ENCODE results near the gene ZCWPW2. TPM values are rescaled to one million over a fixed set of nuclear protein-coding genes. Genes with fewer than 3 reads are reported as not detected.

ZCWPW2 gene
- total and polyA plus RNA-seq, 4 donors = 1.1 to 1.6 (median 1.1) TPM

DNA sequence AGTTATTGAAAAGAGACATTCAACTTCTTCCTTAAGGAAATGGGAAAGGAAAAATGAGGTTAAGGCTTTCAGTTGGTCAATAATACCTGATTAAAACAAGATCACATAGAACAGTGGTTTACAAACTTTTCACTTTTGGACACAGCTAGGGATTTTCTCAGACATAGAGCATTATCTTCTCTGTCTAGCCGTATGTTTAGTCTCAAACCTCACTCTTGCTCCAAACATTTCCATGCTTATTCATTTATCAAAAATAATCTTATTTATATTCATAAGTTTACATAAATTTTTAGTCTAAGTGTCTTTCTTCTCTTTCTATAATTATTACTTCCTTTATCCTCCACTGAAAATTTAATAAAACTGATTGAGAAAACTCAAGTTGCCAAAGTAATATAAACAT is 114.3 kb downstream of the ZCWPW2 start:
- H3K9me3 ChIP-seq (ENCODE audit: control insufficient read depth, low read length) = no peaks in the 10 kb centered on the region
- WGBS, 2 donors = 45 to 89% methylated on average over 1 of the region's 1 CpG
- intact Hi-C loops (cut with DNase I) = no loop called here
- H3K36me3 ChIP-seq (ENCODE audit: control insufficient read depth in 1 of 2, insufficient read depth in 2 of 2, low read length in 1 of 2) = no peaks in the 10 kb centered on the region
- no peak overlapping the region for H3K4me3 ChIP-seq (ENCODE audit: low read length in 2 of 2)
- no peak for ATAC-seq (ENCODE audit: low FRiP score)
- no peaks in the 10 kb centered on the region for H3K27me3 ChIP-seq (ENCODE audit: control insufficient read depth in 1 of 2, insufficient read depth in 2 of 2, low read length in 1 of 2)
- no peaks in the 10 kb centered on the region for H3K4me1 ChIP-seq (ENCODE audit: control insufficient read depth in 1 of 2, insufficient read depth in 2 of 2, low read length in 2 of 2)
- no peak for DNase-seq
- H3K27ac ChIP-seq (ENCODE audit: low read depth in 1 of 2, low read length in 2 of 2) = no peak overlapping the region

DNA sequence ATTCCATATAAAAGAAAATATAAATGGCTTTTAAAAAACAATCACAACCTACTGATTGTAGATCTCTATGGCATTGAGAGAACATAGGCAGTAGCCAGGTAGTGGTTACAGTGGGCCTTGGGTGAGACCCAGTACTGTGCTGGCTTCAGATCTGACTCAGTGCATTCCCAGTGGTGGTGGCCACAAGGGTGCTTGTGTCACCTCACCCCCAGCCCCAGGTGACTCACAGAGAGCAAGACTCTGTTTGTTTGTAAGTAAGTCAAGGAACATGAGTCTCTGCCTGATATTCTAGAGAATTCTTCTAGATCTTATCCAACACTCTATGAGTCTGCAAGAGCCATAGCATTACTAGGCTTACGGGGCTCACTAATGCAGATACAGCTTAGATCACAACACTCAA is 118.9 kb downstream of the ZCWPW2 start:
- ATAC-seq (ENCODE audit: low FRiP score) = no peak
- 96 to 100% methylated on average over 1 of the region's 1 CpG for WGBS, 2 donors
- no peak overlapping the region for H3K27ac ChIP-seq (ENCODE audit: low read depth in 1 of 2, low read length in 2 of 2)
- DNase-seq = no peak
- intact Hi-C loops (cut with DNase I) = no loop called here
- no peaks in the 10 kb centered on the region for H3K9me3 ChIP-seq (ENCODE audit: control insufficient read depth, low read length)
- H3K27me3 ChIP-seq (ENCODE audit: control insufficient read depth in 1 of 2, insufficient read depth in 2 of 2, low read length in 1 of 2) = no peaks in the 10 kb centered on the region
- no peaks in the 10 kb centered on the region for H3K36me3 ChIP-seq (ENCODE audit: control insufficient read depth in 1 of 2, insufficient read depth in 2 of 2, low read length in 1 of 2)
- no peaks in the 10 kb centered on the region for H3K4me1 ChIP-seq (ENCODE audit: control insufficient read depth in 1 of 2, insufficient read depth in 2 of 2, low read length in 2 of 2)
- H3K4me3 ChIP-seq (ENCODE audit: low read length in 2 of 2) = no peak overlapping the region

DNA sequence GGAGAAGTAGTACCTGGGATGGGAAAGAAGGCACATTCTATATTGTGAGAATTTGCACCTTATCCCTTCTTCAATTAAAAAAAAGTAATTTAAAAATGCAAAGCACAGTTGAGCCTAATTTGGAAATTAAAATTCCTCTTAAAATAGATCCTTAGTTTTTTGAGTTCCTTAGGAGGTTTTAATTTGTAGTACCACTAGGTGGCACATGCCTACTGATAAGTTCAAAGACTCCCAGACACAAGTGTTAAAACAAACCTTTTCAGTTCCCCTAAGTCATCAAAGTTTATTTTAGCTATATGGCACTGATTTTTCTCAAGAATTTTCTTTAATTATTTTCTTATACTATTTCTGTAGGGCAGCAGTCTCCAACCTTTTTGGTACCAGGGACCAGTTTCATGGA is 127.7 kb downstream of the ZCWPW2 start:
- H3K4me3 ChIP-seq (ENCODE audit: low read length in 2 of 2) = no peak overlapping the region
- H3K4me1 ChIP-seq (ENCODE audit: control insufficient read depth in 1 of 2, insufficient read depth in 2 of 2, low read length in 2 of 2) = no peaks in the 10 kb centered on the region
- H3K36me3 ChIP-seq (ENCODE audit: control insufficient read depth in 1 of 2, insufficient read depth in 2 of 2, low read length in 1 of 2) = no peaks in the 10 kb centered on the region
- DNase-seq = no peak
- H3K9me3 ChIP-seq (ENCODE audit: control insufficient read depth, low read length) = no peaks in the 10 kb centered on the region
- no peak overlapping the region for H3K27ac ChIP-seq (ENCODE audit: low read depth in 1 of 2, low read length in 2 of 2)
- H3K27me3 ChIP-seq (ENCODE audit: control insufficient read depth in 1 of 2, insufficient read depth in 2 of 2, low read length in 1 of 2) = no peaks in the 10 kb centered on the region
- intact Hi-C loops (cut with DNase I) = loop anchor here in 1 of 2 donors (5.0 kb wide), 1 partner anchor 251 kb away; no protein-coding TSS in a partner anchor
- no peak for ATAC-seq (ENCODE audit: low FRiP score)

DNA sequence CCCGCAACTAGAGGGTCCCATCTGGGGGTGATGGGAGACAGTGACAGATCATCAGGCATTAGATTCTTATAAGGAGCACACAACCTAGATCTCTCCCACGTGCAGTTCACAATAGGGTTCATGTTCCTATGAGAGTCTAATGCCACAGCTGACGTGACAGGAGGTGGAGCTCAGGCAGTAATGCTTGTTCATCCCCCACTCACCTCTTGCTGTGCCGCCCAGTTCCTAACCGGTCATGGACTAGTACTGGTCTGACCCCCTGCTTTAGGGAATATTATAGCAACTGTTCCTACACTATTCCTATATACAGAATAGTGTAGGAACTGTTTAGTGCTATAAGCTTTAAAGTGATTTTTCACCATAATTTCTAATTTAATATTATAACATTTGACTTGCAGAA is 128.2 kb downstream of the ZCWPW2 start:
- 69 to 75% methylated on average over 5 of the region's 5 CpGs for WGBS, 2 donors
- no peak for ATAC-seq (ENCODE audit: low FRiP score)

DNA sequence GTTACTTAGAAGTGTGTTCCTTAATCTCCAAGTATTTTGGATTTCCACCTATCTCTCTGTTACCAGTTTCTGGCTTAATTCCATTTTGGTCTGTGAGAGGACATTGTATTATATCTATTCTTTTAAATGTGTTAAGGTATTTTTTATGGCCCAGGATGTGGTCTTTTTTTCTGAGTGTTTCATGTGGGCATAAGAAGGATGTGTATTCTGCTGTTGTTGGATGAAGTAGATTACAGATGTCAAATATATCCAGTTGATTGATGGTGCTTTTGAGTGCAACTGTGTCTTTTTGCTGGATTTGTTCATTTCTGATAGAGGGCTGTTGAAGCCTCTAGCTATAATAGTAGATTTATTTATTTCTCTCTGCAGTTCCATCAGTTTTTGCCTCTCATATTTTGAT is 136.6 kb downstream of the ZCWPW2 start:
- H3K9me3 ChIP-seq (ENCODE audit: control insufficient read depth, low read length) = peaks cover 2% of the 10 kb centered on the region
- no peak for ATAC-seq (ENCODE audit: low FRiP score)
- no peaks in the 10 kb centered on the region for H3K4me1 ChIP-seq (ENCODE audit: control insufficient read depth in 1 of 2, insufficient read depth in 2 of 2, low read length in 2 of 2)
- no peak for DNase-seq
- H3K36me3 ChIP-seq (ENCODE audit: control insufficient read depth in 1 of 2, insufficient read depth in 2 of 2, low read length in 1 of 2) = no peaks in the 10 kb centered on the region
- H3K27me3 ChIP-seq (ENCODE audit: control insufficient read depth in 1 of 2, insufficient read depth in 2 of 2, low read length in 1 of 2) = no peaks in the 10 kb centered on the region
- H3K4me3 ChIP-seq (ENCODE audit: low read length in 2 of 2) = no peak overlapping the region
- no peak overlapping the region for H3K27ac ChIP-seq (ENCODE audit: low read depth in 1 of 2, low read length in 2 of 2)
- intact Hi-C loops (cut with DNase I) = no loop called here

More for the DNA sequence above, 128.2 kb downstream of the ZCWPW2 start:
- H3K27ac ChIP-seq (ENCODE audit: low read depth in 1 of 2, low read length in 2 of 2) = no peak overlapping the region
- H3K27me3 ChIP-seq (ENCODE audit: control insufficient read depth in 1 of 2, insufficient read depth in 2 of 2, low read length in 1 of 2) = no peaks in the 10 kb centered on the region
- DNase-seq = no peak
- intact Hi-C loops (cut with DNase I) = loop anchor here in 1 of 2 donors (5.0 kb wide), 1 partner anchor 251 kb away; no protein-coding TSS in a partner anchor
- no peak overlapping the region for H3K4me3 ChIP-seq (ENCODE audit: low read length in 2 of 2)
- no peaks in the 10 kb centered on the region for H3K4me1 ChIP-seq (ENCODE audit: control insufficient read depth in 1 of 2, insufficient read depth in 2 of 2, low read length in 2 of 2)
- no peaks in the 10 kb centered on the region for H3K9me3 ChIP-seq (ENCODE audit: control insufficient read depth, low read length)
- H3K36me3 ChIP-seq (ENCODE audit: control insufficient read depth in 1 of 2, insufficient read depth in 2 of 2, low read length in 1 of 2) = no peaks in the 10 kb centered on the region

DNA sequence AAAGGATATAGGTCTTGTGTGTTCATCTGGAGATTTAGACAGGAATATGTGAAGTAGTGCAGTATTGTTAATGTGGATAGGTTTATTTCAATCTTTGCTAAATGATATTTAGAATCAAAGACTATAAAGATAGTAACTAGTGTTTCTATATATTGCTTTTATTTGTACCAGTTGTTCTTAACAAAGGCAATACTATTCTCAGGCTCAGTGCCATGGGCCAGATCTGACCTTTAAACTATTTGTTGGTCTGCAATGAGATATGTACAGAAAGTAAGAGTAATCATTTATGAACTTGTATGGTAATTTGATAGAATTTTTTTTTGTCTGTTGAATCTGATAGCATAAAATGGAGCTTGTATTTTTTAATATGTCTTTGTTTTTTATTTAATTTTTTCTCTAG is 146.8 kb downstream of the ZCWPW2 start:
- no peak for ATAC-seq (ENCODE audit: low FRiP score)
- intact Hi-C loops (cut with DNase I) = no loop called here
- Histone ChIP-seq H3K36me3 (ENCODE audit: control insufficient read depth in 1 of 2, insufficient read depth in 2 of 2, low read length in 1 of 2) (no peaks in the 10 kb centered on the region), H3K27ac (ENCODE audit: low read depth in 1 of 2, low read length in 2 of 2) (no peak overlapping the region), H3K4me3 (ENCODE audit: low read length in 2 of 2) (no peak overlapping the region), H3K27me3 (ENCODE audit: control insufficient read depth in 1 of 2, insufficient read depth in 2 of 2, low read length in 1 of 2) (no peaks in the 10 kb centered on the region), H3K9me3 (ENCODE audit: control insufficient read depth, low read length) (no peaks in the 10 kb centered on the region), H3K4me1 (ENCODE audit: control insufficient read depth in 1 of 2, insufficient read depth in 2 of 2, low read length in 2 of 2) (no peaks in the 10 kb centered on the region)
- DNase-seq = no peak

DNA sequence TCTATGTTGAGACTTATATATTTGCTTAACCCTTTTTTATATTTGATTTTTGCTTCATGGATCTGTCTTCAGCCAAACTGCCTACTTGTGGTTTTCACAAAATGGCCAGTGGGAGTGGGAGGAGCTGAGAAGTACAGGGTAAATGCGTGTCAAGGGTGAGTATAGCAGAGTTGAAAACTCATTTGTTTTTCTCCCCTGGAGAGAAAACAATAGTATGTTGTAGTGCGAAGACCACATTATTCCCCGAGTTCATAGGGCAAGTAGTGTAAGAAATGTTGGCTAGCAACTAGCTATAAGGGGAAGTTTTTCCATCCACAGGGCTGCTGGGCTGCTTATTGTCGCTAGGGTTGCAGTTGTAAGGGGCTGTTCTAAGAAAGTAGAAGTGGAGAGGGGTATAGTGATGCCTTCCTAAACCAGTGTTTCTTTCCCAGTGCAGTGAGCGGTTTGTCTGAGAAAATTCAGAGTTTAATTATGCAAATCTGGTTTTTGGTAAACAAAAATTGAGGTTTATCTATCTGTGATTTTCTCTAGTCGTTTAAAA is 153.9 kb downstream of the ZCWPW2 start:
- ATAC-seq (ENCODE audit: low FRiP score) (no peak), DNase-seq (no peak)
- 87 to 91% methylated on average over 6 of the region's 6 CpGs for WGBS, 2 donors
- no peak overlapping the region for H3K27ac ChIP-seq (ENCODE audit: low read depth in 1 of 2, low read length in 2 of 2)
- no peaks in the 10 kb centered on the region for H3K27me3 ChIP-seq (ENCODE audit: control insufficient read depth in 1 of 2, insufficient read depth in 2 of 2, low read length in 1 of 2)
- no peak overlapping the region for H3K4me3 ChIP-seq (ENCODE audit: low read length in 2 of 2)
- no peaks in the 10 kb centered on the region for H3K9me3 ChIP-seq (ENCODE audit: control insufficient read depth, low read length)
- no peaks in the 10 kb centered on the region for H3K36me3 ChIP-seq (ENCODE audit: control insufficient read depth in 1 of 2, insufficient read depth in 2 of 2, low read length in 1 of 2)
- H3K4me1 ChIP-seq (ENCODE audit: control insufficient read depth in 1 of 2, insufficient read depth in 2 of 2, low read length in 2 of 2) = no peaks in the 10 kb centered on the region
- intact Hi-C loops (cut with DNase I) = no loop called here

DNA sequence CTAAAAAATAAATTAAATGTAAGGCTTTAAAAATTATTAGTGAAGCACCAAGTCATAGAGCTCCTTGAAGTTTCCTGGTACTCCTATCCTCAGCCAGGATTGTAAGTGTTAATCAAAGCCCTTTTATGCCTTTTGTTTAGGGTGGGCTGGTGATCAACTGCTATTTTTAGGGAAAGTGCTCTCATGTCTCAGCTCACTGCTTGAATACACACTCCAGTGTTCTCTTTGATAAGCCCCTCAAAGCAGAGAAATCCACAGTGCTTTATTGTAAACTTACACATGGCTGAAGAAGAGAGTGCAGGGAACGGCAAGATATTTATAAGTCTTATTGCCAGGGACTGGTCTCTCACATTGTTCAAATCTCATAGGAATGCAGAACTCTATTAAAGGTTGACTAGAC is 156.5 kb downstream of the ZCWPW2 start:
- H3K36me3 ChIP-seq (ENCODE audit: control insufficient read depth in 1 of 2, insufficient read depth in 2 of 2, low read length in 1 of 2) = no peaks in the 10 kb centered on the region
- intact Hi-C loops (cut with DNase I) = no loop called here
- H3K9me3 ChIP-seq (ENCODE audit: control insufficient read depth, low read length) = no peaks in the 10 kb centered on the region
- no peak overlapping the region for H3K27ac ChIP-seq (ENCODE audit: low read depth in 1 of 2, low read length in 2 of 2)
- H3K27me3 ChIP-seq (ENCODE audit: control insufficient read depth in 1 of 2, insufficient read depth in 2 of 2, low read length in 1 of 2) = no peaks in the 10 kb centered on the region
- 8 to 24% methylated on average over 1 of the region's 1 CpG for WGBS, 2 donors
- no peaks in the 10 kb centered on the region for H3K4me1 ChIP-seq (ENCODE audit: control insufficient read depth in 1 of 2, insufficient read depth in 2 of 2, low read length in 2 of 2)
- no peak overlapping the region for H3K4me3 ChIP-seq (ENCODE audit: low read length in 2 of 2)
- ATAC-seq (ENCODE audit: low FRiP score) (no peak), DNase-seq (no peak)

DNA sequence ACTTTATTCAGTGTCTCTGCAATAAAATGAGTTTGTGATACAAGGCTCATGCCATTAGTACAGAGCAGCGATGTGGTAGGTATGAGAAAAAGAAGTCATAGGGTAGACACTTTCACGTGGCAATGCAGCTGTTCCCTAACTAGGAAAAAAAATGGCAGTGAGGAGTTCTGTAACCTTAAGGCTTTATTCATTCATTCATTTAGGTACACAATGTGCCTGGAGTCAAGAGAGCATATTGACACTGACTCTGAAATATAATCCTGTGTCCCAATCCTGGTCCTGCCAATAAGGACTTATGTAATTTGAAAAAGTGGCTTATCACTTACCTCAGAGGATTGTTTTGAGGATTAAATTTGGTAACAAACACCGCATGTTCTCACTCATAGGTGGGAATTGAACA is 173.1 kb downstream of the ZCWPW2 start:
- Histone ChIP-seq H3K4me3 (ENCODE audit: low read length in 2 of 2) (no peak overlapping the region), H3K27ac (ENCODE audit: low read depth in 1 of 2, low read length in 2 of 2) (no peak overlapping the region), H3K27me3 (ENCODE audit: control insufficient read depth in 1 of 2, insufficient read depth in 2 of 2, low read length in 1 of 2) (no peaks in the 10 kb centered on the region), H3K36me3 (ENCODE audit: control insufficient read depth in 1 of 2, insufficient read depth in 2 of 2, low read length in 1 of 2) (peaks cover 0 to 1% of the 10 kb centered on the region in 2 donors), H3K4me1 (ENCODE audit: control insufficient read depth in 1 of 2, insufficient read depth in 2 of 2, low read length in 2 of 2) (no peaks in the 10 kb centered on the region), H3K9me3 (ENCODE audit: control insufficient read depth, low read length) (no peaks in the 10 kb centered on the region)
- intact Hi-C loops (cut with DNase I) = no loop called here
- ATAC-seq (ENCODE audit: low FRiP score) (no peak), DNase-seq (no peak)
- 95 to 96% methylated on average over 3 of the region's 3 CpGs for WGBS, 2 donors

Measured in aorta (tissue), 5 donors.